H9 (cell line): ENCODE measurements around the gene HSPBP1. TPM values are rescaled to one million over a fixed set of nuclear protein-coding genes. Genes with fewer than 3 reads are reported as not detected.

Source experiments
- DNase-seq: peaks from one replicate; pipeline ENCODE4 v3.0.0-alpha.2; 2017
- H2AFZ ChIP-seq: one replicate; pipeline ENCODE4 v1.6.1; 2013; ENCODE audit warnings: mild to moderate bottlenecking, low read length, control low read depth, moderate library complexity
- H2AK5ac ChIP-seq: 2 replicates; pipeline ENCODE4 v1.6.1; 2013; ENCODE audit warnings: low read length, control low read depth, mixed read lengths; ENCODE audit not compliant: insufficient read length
- H2BK120ac ChIP-seq: one replicate; pipeline ENCODE4 v1.6.1; 2013; ENCODE audit warnings: low read depth, mild to moderate bottlenecking, low read length, control low read depth, inconsistent platforms; ENCODE audit not compliant: poor library complexity, severe bottlenecking
- H2BK12ac ChIP-seq: 2 replicates; pipeline ENCODE4 v1.6.1; 2013; ENCODE audit warnings: low read length, control low read depth, mixed read lengths, low read depth; ENCODE audit not compliant: insufficient read length
- H2BK15ac ChIP-seq: 2 replicates; pipeline ENCODE4 v1.6.1; 2013; ENCODE audit warnings: low read depth, low read length, control low read depth
- H2BK20ac ChIP-seq: one replicate; pipeline ENCODE4 v1.6.1; 2013; ENCODE audit warnings: low read depth, mild to moderate bottlenecking, low read length, control low read depth, inconsistent platforms; ENCODE audit not compliant: poor library complexity, severe bottlenecking
- H2BK5ac ChIP-seq: 2 replicates; pipeline ENCODE4 v1.6.1; 2013; ENCODE audit warnings: low read length, control low read depth, mixed read lengths; ENCODE audit not compliant: insufficient read length
- H3K14ac ChIP-seq: 2 replicates; pipeline ENCODE4 v1.6.1; 2013; ENCODE audit warnings: low read length, control low read depth; ENCODE audit not compliant: insufficient read depth
- H3K18ac ChIP-seq: 2 replicates; pipeline ENCODE4 v1.6.1; 2013; ENCODE audit warnings: low read depth, mild to moderate bottlenecking, mixed read lengths, low read length, control low read depth; ENCODE audit not compliant: insufficient read length
- H3K23ac ChIP-seq: 2 replicates; pipeline ENCODE4 v1.6.1; 2013; ENCODE audit warnings: low read length, control low read depth, mixed read lengths, low read depth; ENCODE audit not compliant: insufficient read length
- H3K23me2 ChIP-seq: 2 replicates; pipeline ENCODE4 v1.6.1; 2013; ENCODE audit warnings: low read depth, mild to moderate bottlenecking, mixed read lengths, low read length, control low read depth; ENCODE audit not compliant: insufficient read length, poor library complexity, severe bottlenecking
- H3K27ac ChIP-seq: 2 replicates; pipeline ENCODE4 v1.5.1; 2013; ENCODE audit warnings: low read length, control low read depth, mixed read lengths, low read depth; ENCODE audit not compliant: insufficient read length
- H3K27me3 ChIP-seq: 2 replicates; pipeline ENCODE4 v1.6.1; 2013; ENCODE audit warnings: low read length, control low read depth, inconsistent platforms; ENCODE audit not compliant: insufficient read depth
- H3K4ac ChIP-seq: 2 replicates; pipeline ENCODE4 v1.6.1; 2013; ENCODE audit warnings: low read depth, mild to moderate bottlenecking, control low read depth, inconsistent platforms, low read length, moderate library complexity
- H3K4me1 ChIP-seq: 2 replicates; pipeline ENCODE4 v1.6.1; 2013; ENCODE audit warnings: low read length, control low read depth, inconsistent platforms; ENCODE audit not compliant: insufficient read depth
- H3K4me2 ChIP-seq: 2 replicates; pipeline ENCODE4 v1.6.1; 2013; ENCODE audit warnings: low read length, control low read depth, mixed read lengths; ENCODE audit not compliant: insufficient read length, insufficient read depth
- H3K56ac ChIP-seq: 2 replicates; pipeline ENCODE4 v1.6.1; 2013; ENCODE audit warnings: low read depth, mild to moderate bottlenecking, mixed read lengths, low read length, control low read depth; ENCODE audit not compliant: insufficient read length
- H3K79me1 ChIP-seq: 2 replicates; pipeline ENCODE4 v1.6.1; 2013; ENCODE audit warnings: low read depth, mild to moderate bottlenecking, moderate library complexity, low read length, control low read depth, inconsistent platforms; ENCODE audit not compliant: insufficient read depth, poor library complexity, severe bottlenecking
- H3K79me2 ChIP-seq: 2 replicates; pipeline ENCODE4 v1.6.1; 2013; ENCODE audit warnings: low read length, control low read depth, inconsistent platforms; ENCODE audit not compliant: insufficient read depth
- H3K9ac ChIP-seq: 2 replicates; pipeline ENCODE4 v1.6.1; 2013; ENCODE audit warnings: low read length, control low read depth, mixed read lengths; ENCODE audit not compliant: insufficient read length; ENCODE audit errors: extremely low read depth
- H3K9me3 ChIP-seq: one replicate; pipeline ENCODE4 v1.6.1; 2013; ENCODE audit warnings: low read depth, low read length, inconsistent platforms; ENCODE audit not compliant: control insufficient read depth
- H3T11ph ChIP-seq: one replicate; pipeline ENCODE4 v1.6.1; 2013; ENCODE audit warnings: mild to moderate bottlenecking, low read length, control low read depth, inconsistent platforms
- H4K20me1 ChIP-seq: one replicate; pipeline ENCODE4 v1.6.1; 2013; ENCODE audit not compliant: control insufficient read depth, insufficient read length, insufficient read depth
- H4K5ac ChIP-seq: 2 replicates; pipeline ENCODE4 v1.6.1; 2013; ENCODE audit warnings: low read depth, mild to moderate bottlenecking, mixed read lengths, low read length, control low read depth; ENCODE audit not compliant: insufficient read length
- H4K8ac ChIP-seq: replicated peaks from 2 replicates; pipeline ENCODE4 v1.6.1; 2013; ENCODE audit warnings: low read length, control low read depth, mixed read lengths, low read depth; ENCODE audit not compliant: insufficient read length
- H4K91ac ChIP-seq: 2 replicates; pipeline ENCODE4 v1.6.1; 2013; ENCODE audit warnings: low read depth, mild to moderate bottlenecking, moderate library complexity, mixed read lengths, low read length, control low read depth; ENCODE audit not compliant: insufficient read length
- H3K27ac Mint-ChIP-seq, 3 experiments: 2 replicates in 2 of 3; 3 replicates in 1 of 3; pipeline ENCODE4 v1.8.0; 2020 to 2021; ENCODE audit warnings: mixed read lengths in 3 of 3, mild to moderate bottlenecking in 1 of 3, moderate library complexity in 1 of 3
- H3K27me3 Mint-ChIP-seq: 2 replicates; pipeline ENCODE4 v1.8.0; 2021; ENCODE audit warnings: low read depth, mild to moderate bottlenecking, moderate library complexity, mixed read lengths
- H3K36me3 Mint-ChIP-seq, 3 experiments: 2 replicates in 2 of 3; 3 replicates in 1 of 3; pipeline ENCODE4 v1.8.0; 2020 to 2021; ENCODE audit warnings: low read depth in 3 of 3, mixed read lengths in 3 of 3; ENCODE audit not compliant: insufficient read depth in 1 of 3
- H3K4me1 Mint-ChIP-seq, 2 experiments: 2 replicates each; pipeline ENCODE4 v1.8.0; 2020; ENCODE audit warnings: mixed read lengths in 2 of 2
- H3K4me3 Mint-ChIP-seq, 2 experiments: 2 replicates in 1 of 2; 3 replicates in 1 of 2; pipeline ENCODE4 v1.8.0; 2020 to 2021; ENCODE audit warnings: mild to moderate bottlenecking in 2 of 2, mixed read lengths in 2 of 2, moderate library complexity in 1 of 2
- H3K9me3 Mint-ChIP-seq, 2 experiments: 2 replicates in 1 of 2; 3 replicates in 1 of 2; pipeline ENCODE4 v1.8.0; 2020; ENCODE audit warnings: mild to moderate bottlenecking in 2 of 2, mixed read lengths in 2 of 2, moderate library complexity in 1 of 2
- CTCF ChIP-seq: fragments of 200-600 bp; sonication (generic); conservative IDR thresholded peaks from 3 replicates; pipeline ENCODE4 v1.8.0; 2021; ENCODE audit warnings: antibody characterized with exemption, mild to moderate bottlenecking
- whole genome bisulfite sequencing: extraction: QIAGEN DNeasy Blood & Tissue Kit; methylation state at CpG from one replicate; pipeline ENCODE4 v1.1.7; 2013; ENCODE audit warnings: missing lambda C conversion rate, low lambda C conversion rate, mixed read lengths; ENCODE audit not compliant: insufficient read length; ENCODE audit errors: extremely low coverage; 5-methylcytosine and 5-hydroxymethylcytosine counted together
- total RNA-seq: library from RNA; stranded (reverse); gene quantifications from 2 replicates; pipeline ENCODE4 v1.2.1, GENCODE V29; 2021

The HSPBP1 gene
- total RNA-seq, 1 experiment from 2014 or later, result 47.4 TPM

- no peaks in the 10 kb centered on the region for H4K20me1 ChIP-seq
- no peak overlapping the region for H2BK20ac ChIP-seq
- WGBS, result no CpG with 5 or more reads among the region's 15 CpGs
- H3K23me2 ChIP-seq, result peaks cover 4% of the 10 kb centered on the region
- H2BK12ac ChIP-seq, result no peak overlapping the region
- H3K4me2 ChIP-seq, result no peak overlapping the region
- no peak overlapping the region for H3K9ac ChIP-seq
- H2BK120ac ChIP-seq, result no peak overlapping the region
- no peak overlapping the region for H3K14ac ChIP-seq
- H3K18ac ChIP-seq, result no peak overlapping the region
- Mint-ChIP-seq H3K4me3 (peak overlapping the region in 1 of 2 experiments; percentile 19; a peak in 2 of 5 replicates), H3K27ac (peak overlapping the region in 1 of 3 experiments; percentile 56; a peak in 1 of 7 replicates), H3K4me1 (peaks cover 12 to 15% of the 10 kb centered on the region in 2 experiments), H3K27me3 (no peaks in the 10 kb centered on the region), H3K9me3 (no peaks in the 10 kb centered on the region), H3K36me3 (peaks cover 5 to 25% (median 20%) of the 10 kb centered on the region in 3 experiments; a peak in 6 of 7 replicates)
- no peaks in the 10 kb centered on the region for H3K79me2 ChIP-seq
- no peak overlapping the region for H2BK15ac ChIP-seq
- no peak overlapping the region for H3K23ac ChIP-seq
- no peaks in the 10 kb centered on the region; the same call in 1 of the 2 replicates for H3K4me1 ChIP-seq
- no peak overlapping the region for H3K4ac ChIP-seq
- no peak overlapping the region for H3K27ac ChIP-seq
- no peak overlapping the region for H3K56ac ChIP-seq
- no peak overlapping the region for H3T11ph ChIP-seq
- H4K5ac ChIP-seq, result no peak overlapping the region
- no peak for TF ChIP-seq CTCF
- no peak for DNase-seq
- H2AFZ ChIP-seq, result no peak overlapping the region
- H2BK5ac ChIP-seq, result no peak overlapping the region
- H2AK5ac ChIP-seq, result no peak overlapping the region
- H4K91ac ChIP-seq, result no peak overlapping the region
- no peaks in the 10 kb centered on the region for H3K27me3 ChIP-seq
- H4K8ac ChIP-seq, result no peak overlapping the region
- no peaks in the 10 kb centered on the region for H3K79me1 ChIP-seq
- H3K9me3 ChIP-seq, result no peaks in the 10 kb centered on the region
Measured at GRCh38 chr19:55276720-55277430, 3.0 kb downstream of the HSPBP1 start.
